Activated CD8-positive, alpha-beta T cell treated with anti-CD3 and anti-CD28 coated beads, Interleukin-2, amount 10 ng/mL, durations not matched to agents 7 days and 5 days (primary cell): ENCODE measurements around the gene EP300. TPM values are rescaled to one million over a fixed set of nuclear protein-coding genes. Genes with fewer than 3 reads are reported as not detected.
"Not testable (repeated sequence)": the region's sequence is repeated elsewhere in the genome, so short reads cannot be mapped to it uniquely, and the experiment has no call there.

Source experiments
- ATAC-seq: fragments of 150-1000 bp; cut with Tn5 transposase; one replicate; pipeline ENCODE4 v1.10.0; 2021; ENCODE audit warnings: moderate library complexity
- CTCF ChIA-PET: fragments of 350-600 bp; sonication (Branson Sonifier 250); formaldehyde crosslinking; loops from one replicate; lab custom pipeline; 2021; ENCODE audit warnings: antibody characterized with exemption; lab: Charles Lee
- POLR2A ChIA-PET: fragments of 350-600 bp; sonication (Branson Sonifier 250); formaldehyde crosslinking; loops from one replicate; lab custom pipeline; 2021; ENCODE audit warnings: antibody characterized with exemption; lab: Charles Lee
- DNase-seq: peaks from one replicate; pipeline ENCODE4 v3.0.0-alpha.2; 2020
- H3K27ac Mint-ChIP-seq: one replicate; pipeline ENCODE4 v1.8.0; 2021; ENCODE audit warnings: mild to moderate bottlenecking, mixed read lengths
- H3K27me3 Mint-ChIP-seq: one replicate; pipeline ENCODE4 v1.8.0; 2021; ENCODE audit warnings: low read depth, mixed read lengths
- H3K36me3 Mint-ChIP-seq: one replicate; pipeline ENCODE4 v1.8.0; 2021; ENCODE audit warnings: low read depth, mixed read lengths
- H3K4me1 Mint-ChIP-seq: one replicate; pipeline ENCODE4 v1.8.0; 2021; ENCODE audit warnings: low read depth, mixed read lengths
- H3K4me3 Mint-ChIP-seq: one replicate; pipeline ENCODE4 v1.8.0; 2021; ENCODE audit warnings: mild to moderate bottlenecking, mixed read lengths
- H3K9me3 Mint-ChIP-seq: one replicate; pipeline ENCODE4 v1.8.0; 2022; ENCODE audit warnings: mixed read lengths; ENCODE audit not compliant: insufficient read depth
- total RNA-seq, 2 experiments: library from RNA; stranded (reverse); gene quantifications; one replicate each; pipeline ENCODE4 v1.2.3, GENCODE V29; 2021

Gene EP300
- total RNA-seq, 2 experiments from 2014 or later: 59.2 to 65.2 TPM

DNA sequence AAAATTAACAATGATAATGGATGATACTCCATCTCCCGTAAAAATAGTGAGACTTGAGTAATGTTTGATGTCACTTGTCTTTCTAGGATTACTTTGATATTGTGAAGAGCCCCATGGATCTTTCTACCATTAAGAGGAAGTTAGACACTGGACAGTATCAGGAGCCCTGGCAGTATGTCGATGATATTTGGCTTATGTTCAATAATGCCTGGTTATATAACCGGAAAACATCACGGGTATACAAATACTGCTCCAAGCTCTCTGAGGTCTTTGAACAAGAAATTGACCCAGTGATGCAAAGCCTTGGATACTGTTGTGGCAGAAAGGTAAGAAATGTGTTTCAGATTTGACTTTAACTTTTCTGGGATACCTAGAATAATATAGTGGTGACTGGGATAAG lies 64.7 kb downstream of the EP300 start:
- Mint-ChIP-seq H3K9me3 (no peaks in the 10 kb centered on the region), H3K36me3 (peaks cover 70% of the 10 kb centered on the region), H3K4me1 (no peaks in the 10 kb centered on the region), H3K27ac (no peak overlapping the region), H3K4me3 (no peak overlapping the region), H3K27me3 (no peaks in the 10 kb centered on the region)
- DNase-seq (no peak), ATAC-seq (no peak)
- ChIA-PET CTCF (no interaction called here), POLR2A (no interaction called here)

DNA sequence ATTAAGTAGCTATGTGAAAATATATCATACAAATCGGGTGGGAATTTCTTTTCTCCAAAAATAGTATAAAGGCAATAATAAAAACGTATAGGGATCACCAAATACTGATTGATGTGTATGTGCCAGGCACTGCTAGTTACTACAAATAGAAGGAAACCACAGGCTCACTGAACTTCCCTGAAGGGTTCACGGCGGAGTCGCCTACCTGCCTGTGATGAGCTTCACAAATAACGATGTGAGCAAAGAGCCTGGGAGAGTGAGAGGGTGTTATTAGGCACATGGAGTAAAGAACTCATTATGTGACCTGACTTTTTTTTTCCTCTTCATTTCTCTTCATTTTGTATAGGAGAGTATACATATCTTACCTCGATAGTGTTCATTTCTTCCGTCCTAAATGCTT lies 76.8 kb downstream of the EP300 start:
- no peaks in the 10 kb centered on the region for H3K27me3 Mint-ChIP-seq
- no peak overlapping the region for H3K27ac Mint-ChIP-seq
- H3K4me3 Mint-ChIP-seq: no peak overlapping the region
- CTCF ChIA-PET: interaction anchor here (0.7 to 1.5 kb wide), 2 partner anchors 68 to 246 kb away, joined by 3 to 6 read pairs; no protein-coding TSS in a partner anchor
- POLR2A ChIA-PET: no interaction called here
- no peak for ATAC-seq
- H3K4me1 Mint-ChIP-seq: no peaks in the 10 kb centered on the region
- H3K9me3 Mint-ChIP-seq: no peaks in the 10 kb centered on the region
- DNase-seq: no peak
- H3K36me3 Mint-ChIP-seq: peaks cover 58% of the 10 kb centered on the region

DNA sequence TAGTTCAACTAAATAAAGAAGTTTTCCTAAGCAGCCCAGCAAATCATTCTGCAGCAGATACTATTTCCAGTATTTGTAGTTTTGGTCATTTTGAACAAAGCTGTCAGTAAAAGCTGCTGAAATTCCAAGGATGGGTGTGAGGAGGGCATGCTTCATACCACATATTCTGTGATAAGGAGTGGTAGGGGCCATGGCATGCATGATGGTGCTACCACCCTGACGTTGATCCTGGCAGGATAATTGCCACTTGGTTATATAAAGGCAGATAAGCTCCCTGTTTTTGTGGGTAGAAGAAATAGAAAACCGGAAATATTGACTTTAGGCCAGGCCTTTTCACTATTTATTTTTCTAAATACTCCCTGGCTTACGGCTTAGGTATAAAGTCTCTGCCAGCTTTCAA lies 79.6 kb downstream of the EP300 start:
- DNase-seq (no peak), ATAC-seq (no peak)
- no peak overlapping the region for H3K4me3 Mint-ChIP-seq
- no peaks in the 10 kb centered on the region for H3K27me3 Mint-ChIP-seq
- no peaks in the 10 kb centered on the region for H3K9me3 Mint-ChIP-seq
- H3K4me1 Mint-ChIP-seq: peaks cover 13% of the 10 kb centered on the region
- ChIA-PET CTCF (interaction anchor here (1.1 to 2.8 kb wide), 2 partner anchors 65 to 249 kb away, joined by 5 to 16 read pairs; no protein-coding TSS in a partner anchor), POLR2A (no interaction called here)
- no peak overlapping the region for H3K27ac Mint-ChIP-seq
- H3K36me3 Mint-ChIP-seq: peaks cover 69% of the 10 kb centered on the region

DNA sequence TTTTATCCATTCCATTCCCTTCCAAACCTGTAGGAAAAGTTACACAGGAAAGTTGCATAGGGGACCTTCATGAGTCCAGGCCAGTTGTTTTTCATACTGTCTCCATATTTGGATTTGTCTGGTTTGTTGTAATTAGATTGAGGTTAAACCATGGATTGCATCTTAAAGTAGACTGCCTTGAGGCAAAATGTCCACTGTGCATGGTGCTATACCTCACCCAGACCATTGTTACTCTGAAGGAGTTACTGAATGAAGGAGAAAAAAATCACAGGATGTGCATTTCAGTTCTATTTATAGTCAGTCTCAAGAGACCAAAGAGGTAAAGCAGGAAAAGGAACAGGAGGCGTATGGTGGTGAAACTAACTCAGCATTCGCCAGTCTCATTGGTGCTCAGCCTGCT lies 83.2 kb downstream of the EP300 start:
- H3K4me3 Mint-ChIP-seq: no peak overlapping the region

DNA sequence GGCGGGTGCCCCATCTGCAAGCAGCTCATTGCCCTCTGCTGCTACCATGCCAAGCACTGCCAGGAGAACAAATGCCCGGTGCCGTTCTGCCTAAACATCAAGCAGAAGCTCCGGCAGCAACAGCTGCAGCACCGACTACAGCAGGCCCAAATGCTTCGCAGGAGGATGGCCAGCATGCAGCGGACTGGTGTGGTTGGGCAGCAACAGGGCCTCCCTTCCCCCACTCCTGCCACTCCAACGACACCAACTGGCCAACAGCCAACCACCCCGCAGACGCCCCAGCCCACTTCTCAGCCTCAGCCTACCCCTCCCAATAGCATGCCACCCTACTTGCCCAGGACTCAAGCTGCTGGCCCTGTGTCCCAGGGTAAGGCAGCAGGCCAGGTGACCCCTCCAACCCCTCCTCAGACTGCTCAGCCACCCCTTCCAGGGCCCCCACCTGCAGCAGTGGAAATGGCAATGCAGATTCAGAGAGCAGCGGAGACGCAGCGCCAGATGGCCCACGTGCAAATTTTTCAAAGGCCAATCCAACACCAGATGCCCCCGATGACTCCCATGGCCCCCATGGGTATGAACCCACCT lies 84.7 kb downstream of the EP300 start:
- CTCF ChIA-PET: interaction anchor here (1.6 kb wide), 1 partner anchor 60 kb away, joined by 3 read pairs; no protein-coding TSS in a partner anchor
- no peaks in the 10 kb centered on the region for H3K9me3 Mint-ChIP-seq
- H3K4me1 Mint-ChIP-seq: peaks cover 13% of the 10 kb centered on the region
- peaks cover 64% of the 10 kb centered on the region for H3K36me3 Mint-ChIP-seq
- no peak overlapping the region for H3K27ac Mint-ChIP-seq
- POLR2A ChIA-PET: no interaction called here
- H3K27me3 Mint-ChIP-seq: no peaks in the 10 kb centered on the region
- DNase-seq (no peak), ATAC-seq (no peak)
- H3K4me3 Mint-ChIP-seq: no peak overlapping the region

More for the DNA sequence above, 83.2 kb downstream of the EP300 start:
- H3K36me3 Mint-ChIP-seq: peaks cover 68% of the 10 kb centered on the region
- peak overlapping the region; percentile 66 for H3K27ac Mint-ChIP-seq
- ATAC-seq (no peak), DNase-seq (no peak)
- peaks cover 13% of the 10 kb centered on the region for H3K4me1 Mint-ChIP-seq
- no peaks in the 10 kb centered on the region for H3K27me3 Mint-ChIP-seq
- H3K9me3 Mint-ChIP-seq: no peaks in the 10 kb centered on the region
- ChIA-PET POLR2A (no interaction called here), CTCF (interaction anchor here (1.6 kb wide), 1 partner anchor 62 kb away, joined by 3 read pairs; no protein-coding TSS in a partner anchor)

DNA sequence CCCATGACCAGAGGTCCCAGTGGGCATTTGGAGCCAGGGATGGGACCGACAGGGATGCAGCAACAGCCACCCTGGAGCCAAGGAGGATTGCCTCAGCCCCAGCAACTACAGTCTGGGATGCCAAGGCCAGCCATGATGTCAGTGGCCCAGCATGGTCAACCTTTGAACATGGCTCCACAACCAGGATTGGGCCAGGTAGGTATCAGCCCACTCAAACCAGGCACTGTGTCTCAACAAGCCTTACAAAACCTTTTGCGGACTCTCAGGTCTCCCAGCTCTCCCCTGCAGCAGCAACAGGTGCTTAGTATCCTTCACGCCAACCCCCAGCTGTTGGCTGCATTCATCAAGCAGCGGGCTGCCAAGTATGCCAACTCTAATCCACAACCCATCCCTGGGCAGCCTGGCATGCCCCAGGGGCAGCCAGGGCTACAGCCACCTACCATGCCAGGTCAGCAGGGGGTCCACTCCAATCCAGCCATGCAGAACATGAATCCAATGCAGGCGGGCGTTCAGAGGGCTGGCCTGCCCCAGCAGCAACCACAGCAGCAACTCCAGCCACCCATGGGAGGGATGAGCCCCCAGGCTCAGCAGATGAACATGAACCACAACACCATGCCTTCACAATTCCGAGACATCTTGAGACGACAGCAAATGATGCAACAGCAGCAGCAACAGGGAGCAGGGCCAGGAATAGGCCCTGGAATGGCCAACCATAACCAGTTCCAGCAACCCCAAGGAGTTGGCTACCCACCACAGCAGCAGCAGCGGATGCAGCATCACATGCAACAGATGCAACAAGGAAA lies 85.4 kb downstream of the EP300 start:
- no peak overlapping the region for H3K27ac Mint-ChIP-seq
- ChIA-PET POLR2A (no interaction called here), CTCF (no interaction called here)
- peaks cover 61% of the 10 kb centered on the region for H3K36me3 Mint-ChIP-seq
- H3K4me3 Mint-ChIP-seq: no peak overlapping the region
- ATAC-seq (no peak), DNase-seq (no peak)
- peaks cover 13% of the 10 kb centered on the region for H3K4me1 Mint-ChIP-seq
- H3K27me3 Mint-ChIP-seq: no peaks in the 10 kb centered on the region
- no peaks in the 10 kb centered on the region for H3K9me3 Mint-ChIP-seq

DNA sequence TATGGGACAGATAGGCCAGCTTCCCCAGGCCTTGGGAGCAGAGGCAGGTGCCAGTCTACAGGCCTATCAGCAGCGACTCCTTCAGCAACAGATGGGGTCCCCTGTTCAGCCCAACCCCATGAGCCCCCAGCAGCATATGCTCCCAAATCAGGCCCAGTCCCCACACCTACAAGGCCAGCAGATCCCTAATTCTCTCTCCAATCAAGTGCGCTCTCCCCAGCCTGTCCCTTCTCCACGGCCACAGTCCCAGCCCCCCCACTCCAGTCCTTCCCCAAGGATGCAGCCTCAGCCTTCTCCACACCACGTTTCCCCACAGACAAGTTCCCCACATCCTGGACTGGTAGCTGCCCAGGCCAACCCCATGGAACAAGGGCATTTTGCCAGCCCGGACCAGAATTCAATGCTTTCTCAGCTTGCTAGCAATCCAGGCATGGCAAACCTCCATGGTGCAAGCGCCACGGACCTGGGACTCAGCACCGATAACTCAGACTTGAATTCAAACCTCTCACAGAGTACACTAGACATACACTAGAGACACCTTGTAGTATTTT lies 86.1 kb downstream of the EP300 start:
- ChIA-PET CTCF (no interaction called here), POLR2A (no interaction called here)
- peaks cover 54% of the 10 kb centered on the region for H3K36me3 Mint-ChIP-seq
- H3K9me3 Mint-ChIP-seq: no peaks in the 10 kb centered on the region
- H3K27ac Mint-ChIP-seq: no peak overlapping the region
- peaks cover 13% of the 10 kb centered on the region for H3K4me1 Mint-ChIP-seq
- ATAC-seq: no peak
- no peak overlapping the region for H3K4me3 Mint-ChIP-seq
- H3K27me3 Mint-ChIP-seq: no peaks in the 10 kb centered on the region
- no peak for DNase-seq

DNA sequence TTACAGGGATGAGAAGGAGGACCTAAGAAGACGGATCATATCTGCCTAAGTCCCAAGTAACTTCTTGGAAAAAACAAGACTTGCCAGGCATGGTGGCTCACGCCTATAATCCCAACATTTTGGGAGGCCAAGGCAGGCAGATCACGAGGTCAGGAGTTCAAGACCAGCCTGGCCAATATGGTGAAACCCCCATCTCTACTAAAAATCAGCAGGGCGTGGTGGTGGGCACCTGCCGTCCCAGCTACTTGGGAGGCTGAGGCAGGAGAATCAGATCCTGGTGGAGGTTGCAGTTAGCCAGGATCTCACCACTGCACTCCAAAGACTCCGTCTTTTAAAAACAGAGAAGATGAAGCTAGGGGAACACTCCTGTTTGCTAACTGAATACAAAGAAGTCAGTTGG lies 88.0 kb downstream of the EP300 start:
- CTCF ChIA-PET: interaction anchor here (0.9 to 1.5 kb wide), 2 partner anchors 19 to 57 kb away, joined by 3 to 8 read pairs; no protein-coding TSS in a partner anchor
- H3K27ac Mint-ChIP-seq, H3K9me3 Mint-ChIP-seq, H3K27me3 Mint-ChIP-seq, H3K4me3 Mint-ChIP-seq, POLR2A ChIA-PET, ATAC-seq, DNase-seq: not testable (repeated sequence)
- Mint-ChIP-seq H3K4me1 (peaks cover 11% of the 10 kb centered on the region), H3K36me3 (peaks cover 42% of the 10 kb centered on the region)

DNA sequence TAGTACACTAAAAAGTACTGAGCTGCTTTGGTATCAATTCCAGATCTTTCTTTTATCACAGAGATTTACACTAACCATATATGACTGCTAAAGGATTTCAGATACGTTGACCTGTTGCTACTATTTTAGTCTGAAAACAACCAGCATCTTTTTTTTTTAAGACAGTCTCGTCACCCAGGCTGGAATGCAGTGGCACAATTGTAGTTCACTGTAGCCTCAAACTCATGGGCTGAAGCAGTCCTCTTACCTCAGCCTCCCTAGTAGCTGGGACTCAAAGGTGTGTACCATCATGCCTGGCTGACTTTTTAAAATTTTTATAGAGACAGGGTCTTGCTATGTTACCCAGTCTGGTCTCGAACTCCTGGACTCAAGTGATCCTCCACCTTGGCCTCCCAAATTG lies 88.5 kb downstream of the EP300 start:
- peaks cover 36% of the 10 kb centered on the region for H3K36me3 Mint-ChIP-seq
- ChIA-PET POLR2A (interaction anchor here (1.2 kb wide), 1 partner anchor 57 kb away, joined by 3 read pairs; no protein-coding TSS in a partner anchor), CTCF (interaction anchor here (0.9 to 1.5 kb wide), 4 partner anchors 11 to 258 kb away, joined by 3 to 8 read pairs (median 3); no protein-coding TSS in a partner anchor)
- peaks cover 5% of the 10 kb centered on the region for H3K4me1 Mint-ChIP-seq
- no peak for ATAC-seq
- no peak for DNase-seq
- H3K4me3 Mint-ChIP-seq: no peak overlapping the region
- H3K27me3 Mint-ChIP-seq: no peaks in the 10 kb centered on the region
- H3K9me3 Mint-ChIP-seq: no peaks in the 10 kb centered on the region
- no peak overlapping the region for H3K27ac Mint-ChIP-seq

DNA sequence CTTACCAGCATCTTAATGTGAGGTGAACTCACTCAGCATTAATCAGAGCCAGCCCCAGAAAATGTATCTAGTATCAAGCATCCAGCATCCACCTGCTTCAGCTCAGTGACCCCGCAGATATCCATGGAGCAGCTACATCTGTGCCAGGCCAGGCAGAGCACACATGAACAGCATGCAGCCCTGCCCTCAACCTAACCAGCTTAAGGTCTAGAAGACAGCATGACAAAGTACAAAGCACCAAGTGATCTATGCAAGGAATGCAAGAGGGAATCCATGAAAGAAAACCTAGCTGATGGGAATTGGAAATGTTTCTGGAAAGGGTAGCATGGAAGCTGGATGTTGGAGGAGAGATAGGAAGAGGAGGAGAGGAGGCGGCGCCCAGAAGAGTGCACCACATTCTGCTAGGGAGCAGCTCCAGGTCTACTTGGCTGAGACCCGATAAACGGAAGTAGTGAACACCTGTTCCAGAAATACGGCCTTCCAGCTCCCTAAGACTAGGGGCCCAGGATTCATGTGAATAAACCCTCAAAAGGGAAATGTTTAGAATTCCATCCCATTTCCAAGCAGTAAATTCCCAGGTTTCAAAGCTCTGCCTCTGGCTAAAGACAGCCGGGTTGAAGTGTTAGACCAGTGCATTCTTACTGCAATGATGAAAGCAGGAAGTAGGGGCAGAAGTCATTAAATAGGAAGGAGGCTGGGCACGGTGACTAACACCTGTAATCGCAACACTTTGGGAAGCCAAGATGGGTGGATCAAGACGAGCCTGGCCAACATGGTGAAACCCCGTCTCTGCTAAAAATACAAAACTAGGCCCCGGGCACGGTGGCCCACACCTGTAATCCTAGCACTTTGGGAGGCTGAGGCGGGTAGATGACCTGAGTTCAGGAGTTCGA lies 89.2 kb downstream of the EP300 start:
- CTCF ChIA-PET: interaction anchor here (1.0 to 1.5 kb wide), 3 partner anchors 11 to 259 kb away, joined by 3 to 8 read pairs (median 3); no protein-coding TSS in a partner anchor
- Mint-ChIP-seq H3K27ac (no peak overlapping the region), H3K4me3 (no peak overlapping the region), H3K27me3 (no peaks in the 10 kb centered on the region), H3K9me3 (no peaks in the 10 kb centered on the region), H3K36me3 (peaks cover 30% of the 10 kb centered on the region), H3K4me1 (no peaks in the 10 kb centered on the region)
- POLR2A ChIA-PET: interaction anchor here (1.2 kb wide), 1 partner anchor 56 kb away, joined by 3 read pairs; no protein-coding TSS in a partner anchor
- DNase-seq (no peak), ATAC-seq (no peak)

DNA sequence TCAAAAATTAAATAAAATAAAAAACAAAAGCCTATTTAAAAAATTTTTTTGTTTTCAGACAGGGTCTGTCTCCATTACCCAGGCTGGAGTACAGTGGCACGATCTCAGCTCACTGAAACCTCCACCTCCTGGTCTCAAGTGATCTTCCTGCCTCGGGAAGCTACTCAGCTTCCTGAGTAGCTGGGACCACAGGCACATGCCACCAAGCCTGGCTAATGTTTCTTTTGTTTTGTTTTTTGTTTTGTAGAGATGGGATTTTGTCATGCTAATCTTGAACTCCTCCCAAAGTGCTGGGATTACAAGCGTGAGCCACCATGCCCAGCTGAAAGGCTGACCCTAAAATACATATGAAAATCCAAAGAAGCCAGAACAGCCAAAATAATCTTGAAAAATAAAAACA lies 92.3 kb downstream of the EP300 start:
- ChIA-PET POLR2A (no interaction called here), CTCF (interaction anchor here (0.7 to 1.1 kb wide), 3 partner anchors 53 to 262 kb away, joined by 3 to 5 read pairs (median 4); no protein-coding TSS in a partner anchor)
- Mint-ChIP-seq H3K4me1 (no peaks in the 10 kb centered on the region), H3K27ac (no peak overlapping the region), H3K9me3 (no peaks in the 10 kb centered on the region), H3K4me3 (no peak overlapping the region), H3K27me3 (no peaks in the 10 kb centered on the region), H3K36me3 (peaks cover 8% of the 10 kb centered on the region)
- no peak for ATAC-seq
- DNase-seq: no peak
